ENCODE data around the gene ABAT. TPM values are rescaled to one million over a fixed set of nuclear protein-coding genes. Genes with fewer than 3 reads are reported as not detected.

ABAT gene
- total and polyA plus RNA-seq, 2 donors (not counting 1 experiment from before 2014, with no cell fraction given) = 6.2 to 14.3 TPM

DNA sequence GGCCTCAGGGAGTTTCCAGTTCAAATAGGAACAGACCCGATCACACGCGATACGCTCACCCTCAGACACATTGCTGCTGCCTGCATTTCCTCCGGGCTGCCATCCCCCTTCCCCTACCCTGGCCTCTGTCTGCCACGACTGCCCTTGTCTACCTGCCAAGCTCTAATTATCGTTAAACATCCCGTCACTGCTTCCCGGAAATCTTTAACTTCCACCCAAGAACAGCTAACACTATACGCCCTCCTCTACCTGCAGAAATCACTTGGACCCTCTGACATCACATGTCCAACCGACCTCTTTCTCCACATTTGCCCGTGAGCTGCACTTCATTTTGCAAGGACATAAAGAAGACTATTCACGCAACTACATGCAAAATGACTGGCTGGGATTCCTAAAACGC lies 40.4 kb downstream of the ABAT start:
- Histone ChIP-seq H3K9ac (ENCODE audit: low read length) (no peak overlapping the region), H3K27me3 (replicated peaks in 1 of 4; ENCODE audit: control extremely low read depth in 1 of 4, control insufficient read depth in 3 of 4, insufficient read depth in 4 of 4, low read length in 3 of 4) (no peaks in the 10 kb centered on the region), H3K4me1 (ENCODE audit: control insufficient read depth in 2 of 2, insufficient read depth in 2 of 2, low read length in 2 of 2) (peaks cover 0 to 7% of the 10 kb centered on the region in 2 donors), H3K4me3 (ENCODE audit: control extremely low read depth in 1 of 5, extremely low read depth in 1 of 5, insufficient read depth in 1 of 5, low read depth in 2 of 5, low read length in 4 of 5) (no peak overlapping the region), H3K9me3 (ENCODE audit: control extremely low read depth in 1 of 3, control insufficient read depth in 2 of 3, insufficient read depth in 1 of 3, low read length in 2 of 3) (peaks cover 4 to 14% (median 6%) of the 10 kb centered on the region in 3 donors), H3K27ac (ENCODE audit: low read length in 2 of 2) (no peak overlapping the region), H3K36me3 (replicated peaks in 1 of 2; ENCODE audit: control extremely low read depth in 1 of 2, control insufficient read depth in 1 of 2, extremely low read depth in 1 of 2, insufficient read depth in 2 of 2, low read length in 1 of 2) (peaks cover 0 to 8% of the 10 kb centered on the region in 2 experiments), H2AFZ (ENCODE audit: insufficient read depth, low read depth, low read length, poor library complexity, severe bottlenecking) (no peak overlapping the region), H3K79me2 (ENCODE audit: control insufficient read depth, insufficient read depth, low read length) (peaks cover 16% of the 10 kb centered on the region), H3K4me2 (replicated peaks; ENCODE audit: low read depth, low read length, poor library complexity, severe bottlenecking) (no peak overlapping the region), H4K20me1 (ENCODE audit: control insufficient read depth, insufficient read depth, low read length, poor library complexity, severe bottlenecking) (peaks cover 7% of the 10 kb centered on the region)
- no peak for DNase-seq
- intact Hi-C loops (cut with micrococcal nuclease) = no loop called here
- POLR2A ChIA-PET = no interaction called here
- no peak for ATAC-seq (ENCODE audit: low read depth)
- 98% methylated on average over 14 of the region's 14 CpGs for WGBS (ENCODE audit: insufficient coverage)
- no peaks in the 10 kb centered on the region for H3K27me3 Mint-ChIP-seq
- TF ChIP-seq, protein P1, sequence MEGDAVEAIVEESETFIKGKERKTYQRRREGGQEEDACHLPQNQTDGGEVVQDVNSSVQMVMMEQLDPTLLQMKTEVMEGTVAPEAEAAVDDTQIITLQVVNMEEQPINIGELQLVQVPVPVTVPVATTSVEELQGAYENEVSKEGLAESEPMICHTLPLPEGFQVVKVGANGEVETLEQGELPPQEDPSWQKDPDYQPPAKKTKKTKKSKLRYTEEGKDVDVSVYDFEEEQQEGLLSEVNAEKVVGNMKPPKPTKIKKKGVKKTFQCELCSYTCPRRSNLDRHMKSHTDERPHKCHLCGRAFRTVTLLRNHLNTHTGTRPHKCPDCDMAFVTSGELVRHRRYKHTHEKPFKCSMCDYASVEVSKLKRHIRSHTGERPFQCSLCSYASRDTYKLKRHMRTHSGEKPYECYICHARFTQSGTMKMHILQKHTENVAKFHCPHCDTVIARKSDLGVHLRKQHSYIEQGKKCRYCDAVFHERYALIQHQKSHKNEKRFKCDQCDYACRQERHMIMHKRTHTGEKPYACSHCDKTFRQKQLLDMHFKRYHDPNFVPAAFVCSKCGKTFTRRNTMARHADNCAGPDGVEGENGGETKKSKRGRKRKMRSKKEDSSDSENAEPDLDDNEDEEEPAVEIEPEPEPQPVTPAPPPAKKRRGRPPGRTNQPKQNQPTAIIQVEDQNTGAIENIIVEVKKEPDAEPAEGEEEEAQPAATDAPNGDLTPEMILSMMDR (IDR thresholded peaks at IDR 0.05) = no peak
- TF ChIP-seq EZH2 (IDR thresholded peaks at IDR 0.05; ENCODE audit: borderline replicate concordance, insufficient read depth, low read depth, low read length, poor library complexity, severe bottlenecking) = no peak
- H3K9me3 Mint-ChIP-seq (ENCODE audit: insufficient read depth) = no peaks in the 10 kb centered on the region
- H3K4me3 Mint-ChIP-seq = no peak overlapping the region
- H3K27ac Mint-ChIP-seq = no peak overlapping the region
- H3K4me1 Mint-ChIP-seq = peaks cover 9% of the 10 kb centered on the region
- CTCF ChIA-PET = interaction anchor here (0.5 kb wide), 1 partner anchor 165 kb away, joined by 5 read pairs; no protein-coding TSS in a partner anchor

DNA sequence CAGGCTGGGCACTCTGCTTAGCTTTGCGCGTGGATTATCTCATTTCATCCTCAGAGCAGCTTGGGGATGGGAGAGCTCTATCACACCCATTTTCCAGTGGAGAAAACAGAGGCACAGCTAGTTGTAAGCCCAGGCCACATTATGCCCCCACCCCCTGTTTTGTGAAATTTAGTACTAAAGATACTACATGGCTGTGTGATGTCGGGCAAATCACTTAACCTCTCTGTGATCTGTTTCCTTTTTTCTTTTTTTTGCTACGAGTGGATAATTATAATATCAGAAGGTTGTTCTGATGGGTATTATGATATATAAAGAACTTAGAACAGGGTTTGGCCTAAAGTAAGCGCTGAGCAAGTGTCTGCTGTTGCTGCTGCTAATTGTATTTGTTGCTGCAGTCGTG lies 41.6 kb downstream of the ABAT start:
- H3K4me1 ChIP-seq (ENCODE audit: control insufficient read depth in 2 of 2, insufficient read depth in 2 of 2, low read length in 2 of 2) = peaks cover 0 to 19% of the 10 kb centered on the region in 2 donors
- peaks cover 6% of the 10 kb centered on the region for H4K20me1 ChIP-seq (ENCODE audit: control insufficient read depth, insufficient read depth, low read length, poor library complexity, severe bottlenecking)
- ATAC-seq (ENCODE audit: low read depth) = no peak
- Mint-ChIP-seq H3K27ac (no peak overlapping the region), H3K4me3 (no peak overlapping the region), H3K9me3 (ENCODE audit: insufficient read depth) (no peaks in the 10 kb centered on the region), H3K4me1 (peaks cover 9% of the 10 kb centered on the region), H3K27me3 (no peaks in the 10 kb centered on the region)
- no peak for DNase-seq
- no peak overlapping the region for H3K9ac ChIP-seq (ENCODE audit: low read length)
- H2AFZ ChIP-seq (ENCODE audit: insufficient read depth, low read depth, low read length, poor library complexity, severe bottlenecking) = no peak overlapping the region
- peaks cover 8% of the 10 kb centered on the region for H3K79me2 ChIP-seq (ENCODE audit: control insufficient read depth, insufficient read depth, low read length)
- intact Hi-C loops (cut with micrococcal nuclease) = no loop called here
- POLR2A ChIA-PET = no interaction called here
- no peaks in the 10 kb centered on the region for H3K27me3 ChIP-seq (replicated peaks in 1 of 4; ENCODE audit: control extremely low read depth in 1 of 4, control insufficient read depth in 3 of 4, insufficient read depth in 4 of 4, low read length in 3 of 4)
- H3K36me3 ChIP-seq (replicated peaks in 1 of 2; ENCODE audit: control extremely low read depth in 1 of 2, control insufficient read depth in 1 of 2, extremely low read depth in 1 of 2, insufficient read depth in 2 of 2, low read length in 1 of 2) = peaks cover 0 to 8% of the 10 kb centered on the region in 2 experiments
- no peak overlapping the region for H3K4me2 ChIP-seq (replicated peaks; ENCODE audit: low read depth, low read length, poor library complexity, severe bottlenecking)
- H3K27ac ChIP-seq (ENCODE audit: low read length in 2 of 2) = no peak overlapping the region
- TF ChIP-seq EZH2 (IDR thresholded peaks at IDR 0.05; ENCODE audit: borderline replicate concordance, insufficient read depth, low read depth, low read length, poor library complexity, severe bottlenecking) = no peak
- TF ChIP-seq, protein P1 (IDR thresholded peaks at IDR 0.05) = no peak
- 93% methylated on average over 4 of the region's 6 CpGs for WGBS (ENCODE audit: insufficient coverage)
- H3K9me3 ChIP-seq (ENCODE audit: control extremely low read depth in 1 of 3, control insufficient read depth in 2 of 3, insufficient read depth in 1 of 3, low read length in 2 of 3) = peaks cover 4 to 14% (median 6%) of the 10 kb centered on the region in 3 donors
- CTCF ChIA-PET = no interaction called here
- H3K4me3 ChIP-seq (ENCODE audit: control extremely low read depth in 1 of 5, extremely low read depth in 1 of 5, insufficient read depth in 1 of 5, low read depth in 2 of 5, low read length in 4 of 5) = no peak overlapping the region

Measured in B cell (primary cell).